NCI-H187 (cell line): ENCODE measurements around the gene GPR162.
"Not testable (repeated sequence)": the region's sequence is repeated elsewhere in the genome, so short reads cannot be mapped to it uniquely, and the experiment has no call there.

ENCODE experiments used
- DNase-seq, 2 experiments: peaks; one replicate each; lab custom pipeline; 2025; lab: John Stamatoyannopoulos, UW

The GPR162 gene

GRCh38 chr12:6858799-6859198 is 37.2 kb downstream of the GPR162 start:
- no peak for DNase-seq

DNA sequence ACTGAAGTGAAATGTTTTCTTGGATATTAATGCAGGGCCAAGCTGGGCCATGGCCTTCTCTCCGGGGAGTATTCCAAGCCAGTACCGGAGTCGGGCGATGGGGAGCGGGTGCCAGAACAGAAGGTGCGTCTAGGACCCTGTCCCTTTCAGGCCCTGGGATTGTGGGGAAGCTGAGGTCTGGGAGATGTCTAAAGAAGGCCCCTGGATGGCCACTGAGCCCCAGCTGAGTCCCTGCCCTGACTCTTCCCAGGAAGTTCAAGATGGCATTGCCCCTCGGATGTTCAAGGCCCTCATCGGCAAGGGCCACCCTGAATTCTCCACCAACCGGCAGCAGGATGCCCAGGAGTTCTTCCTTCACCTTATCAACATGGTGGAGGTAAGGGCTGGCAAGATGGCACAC is 38.5 kb downstream of the GPR162 start:
- DNase-seq, result no peak

- DNase-seq, result no peak
These were observed 39.3 kb downstream of the GPR162 start for GRCh38 chr12:6860942-6861341.

DNA sequence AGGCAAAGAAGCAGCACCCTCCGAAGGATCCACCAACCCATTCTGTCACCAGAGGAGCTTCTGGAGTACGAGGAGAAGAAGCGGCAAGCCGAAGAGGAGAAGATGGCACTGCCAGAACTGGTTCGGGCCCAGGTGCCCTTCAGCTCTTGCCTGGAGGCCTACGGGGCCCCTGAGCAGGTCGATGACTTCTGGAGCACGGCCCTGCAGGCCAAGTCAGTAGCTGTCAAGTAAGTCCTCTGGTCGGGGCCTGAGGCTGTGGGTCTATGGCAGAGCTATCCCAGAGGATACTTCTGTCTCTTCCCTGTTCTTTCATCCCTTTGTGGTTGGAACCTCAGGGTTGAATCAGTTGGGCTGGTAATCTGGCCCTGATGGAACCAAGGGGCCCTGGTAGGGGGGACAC is 39.8 kb downstream of the GPR162 start:
- DNase-seq, result no peak

- DNase-seq, result no peak
These were observed 41.4 kb downstream of the GPR162 start for GRCh38 chr12:6863033-6863432.

DNA sequence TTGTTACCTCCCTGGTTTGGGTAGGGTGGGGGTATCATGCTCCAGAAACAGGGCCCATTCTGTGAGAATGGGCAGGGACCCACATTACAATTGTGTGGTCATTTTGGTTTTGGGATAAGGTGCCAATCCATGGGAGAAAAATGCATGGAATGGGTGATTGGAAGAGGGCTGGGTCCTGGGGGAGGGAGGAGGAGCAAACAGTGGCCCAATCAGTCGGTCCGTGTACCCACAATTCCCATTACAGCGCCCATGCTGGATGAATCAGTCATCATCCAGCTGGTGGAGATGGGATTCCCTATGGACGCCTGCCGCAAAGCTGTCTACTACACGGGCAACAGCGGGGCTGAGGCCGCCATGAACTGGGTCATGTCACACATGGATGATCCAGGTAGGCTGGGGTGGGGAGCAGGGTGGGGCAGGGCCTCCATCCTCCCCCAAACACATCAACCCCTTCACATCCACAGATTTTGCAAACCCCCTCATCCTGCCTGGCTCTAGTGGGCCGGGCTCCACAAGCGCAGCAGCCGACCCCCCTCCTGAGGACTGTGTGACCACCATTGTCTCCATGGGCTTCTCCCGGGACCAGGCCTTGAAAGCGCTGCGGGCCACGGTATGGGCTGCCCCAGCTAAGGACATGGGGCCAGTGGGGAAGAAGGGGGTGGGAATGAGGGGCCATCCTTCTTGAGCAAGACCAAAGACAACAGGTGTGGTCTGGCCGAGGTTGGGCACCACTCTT is 42.1 kb downstream of the GPR162 start:
- no peak for DNase-seq

- DNase-seq, result not testable (repeated sequence)
These were observed 43.7 kb downstream of the GPR162 start for GRCh38 chr12:6865307-6865706.

DNA sequence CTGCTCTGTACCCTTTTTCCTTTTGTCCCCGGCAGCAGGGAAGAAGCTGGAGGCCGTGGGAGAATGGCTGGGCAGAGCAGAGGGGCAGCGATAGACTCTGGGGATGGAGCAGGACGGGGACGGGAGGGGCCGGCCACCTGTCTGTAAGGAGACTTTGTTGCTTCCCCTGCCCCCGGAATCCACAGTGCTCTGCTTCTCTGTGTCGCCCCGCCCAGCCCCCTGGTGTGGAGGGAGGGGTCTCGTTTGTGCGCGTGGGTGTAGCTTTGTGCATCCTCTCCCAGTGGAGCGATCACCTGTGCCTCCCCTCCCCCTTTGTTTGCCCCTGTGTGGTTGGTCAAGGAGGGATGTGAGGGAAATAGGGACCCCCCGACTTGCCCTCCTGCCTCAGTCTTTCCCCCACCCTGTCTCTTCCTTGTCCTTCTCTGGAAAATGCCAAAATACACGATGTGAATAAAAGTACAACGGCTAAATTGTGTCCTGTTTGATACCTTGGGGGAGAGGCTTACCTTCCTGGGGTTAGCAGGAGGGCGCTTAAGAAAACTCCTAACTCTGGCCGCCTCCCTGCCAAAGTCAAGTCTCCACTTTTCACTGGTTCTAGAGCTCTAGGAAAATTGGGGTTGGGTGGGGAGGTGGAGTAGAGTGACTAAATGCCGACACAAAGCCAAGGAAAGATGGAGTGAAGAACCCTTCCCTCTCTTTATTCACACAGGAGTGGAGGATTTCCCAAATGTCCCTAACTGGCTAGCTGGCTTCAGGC is 44.7 kb downstream of the GPR162 start:
- no peak for DNase-seq

DNA sequence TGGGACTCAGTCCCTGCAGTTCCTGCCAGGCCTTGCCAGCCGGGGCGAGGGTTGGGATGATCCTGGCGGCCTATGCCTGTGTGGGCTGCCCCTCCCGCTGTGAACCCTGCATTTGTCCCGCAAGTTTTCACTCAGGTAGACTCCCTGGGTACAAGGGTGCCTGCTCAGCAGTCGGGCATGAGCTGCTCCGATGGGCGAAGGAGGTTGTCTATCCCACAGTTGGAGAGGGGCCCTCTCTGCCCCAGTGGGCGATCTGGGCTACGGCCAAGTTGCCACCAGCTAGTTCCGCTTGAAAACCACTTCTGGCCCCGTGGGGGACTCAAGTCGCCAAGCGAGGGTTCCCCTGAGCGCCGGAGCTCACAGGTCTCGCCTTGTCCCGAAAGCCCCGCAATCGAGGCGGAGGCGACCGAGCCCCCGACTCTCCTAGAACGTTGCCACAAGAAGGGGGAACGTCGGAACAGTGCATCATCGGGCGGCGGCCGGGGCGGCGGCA is 45.3 kb downstream of the GPR162 start:
- no peak for DNase-seq

DNA sequence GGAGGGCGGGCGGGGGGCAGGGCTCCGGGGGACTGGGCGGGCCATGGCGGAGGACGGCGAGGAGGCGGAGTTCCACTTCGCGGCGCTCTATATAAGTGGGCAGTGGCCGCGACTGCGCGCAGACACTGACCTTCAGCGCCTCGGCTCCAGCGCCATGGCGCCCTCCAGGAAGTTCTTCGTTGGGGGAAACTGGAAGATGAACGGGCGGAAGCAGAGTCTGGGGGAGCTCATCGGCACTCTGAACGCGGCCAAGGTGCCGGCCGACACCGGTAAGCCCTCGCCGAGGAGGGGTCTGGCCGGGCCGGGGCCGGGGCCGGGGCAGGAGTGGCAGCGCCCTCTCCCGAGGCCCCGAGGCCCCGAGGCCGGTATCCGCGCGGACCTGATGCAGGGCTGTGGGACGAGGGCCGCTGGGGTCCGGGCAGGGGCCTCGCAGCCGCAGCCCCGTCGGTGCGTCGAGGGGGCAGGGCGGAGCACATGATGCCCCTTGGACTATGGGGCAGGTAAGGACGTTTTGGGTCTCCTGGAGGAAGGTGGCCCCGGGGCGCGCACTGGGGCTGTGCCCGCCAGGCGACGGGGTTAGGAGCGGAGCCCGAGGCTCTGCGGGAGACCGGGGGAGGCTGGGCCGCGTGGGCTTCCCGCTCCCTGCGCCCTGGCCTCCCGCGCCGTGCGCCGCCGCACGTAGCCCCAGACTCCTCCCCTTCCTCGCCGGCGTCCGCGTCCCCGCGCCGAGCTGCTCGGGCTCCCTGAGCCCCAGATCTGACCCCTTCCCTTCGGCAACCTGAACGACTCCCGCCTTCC is 46.0 kb downstream of the GPR162 start, which contains the start of gene TPI1:
Gene TPI1 (plus strand): TSS at position 119 of the 798 bp plus-strand sequence. CDS start 36 bp downstream, at position 155.
- peak; percentile 41 to 63 for DNase-seq

DNA sequence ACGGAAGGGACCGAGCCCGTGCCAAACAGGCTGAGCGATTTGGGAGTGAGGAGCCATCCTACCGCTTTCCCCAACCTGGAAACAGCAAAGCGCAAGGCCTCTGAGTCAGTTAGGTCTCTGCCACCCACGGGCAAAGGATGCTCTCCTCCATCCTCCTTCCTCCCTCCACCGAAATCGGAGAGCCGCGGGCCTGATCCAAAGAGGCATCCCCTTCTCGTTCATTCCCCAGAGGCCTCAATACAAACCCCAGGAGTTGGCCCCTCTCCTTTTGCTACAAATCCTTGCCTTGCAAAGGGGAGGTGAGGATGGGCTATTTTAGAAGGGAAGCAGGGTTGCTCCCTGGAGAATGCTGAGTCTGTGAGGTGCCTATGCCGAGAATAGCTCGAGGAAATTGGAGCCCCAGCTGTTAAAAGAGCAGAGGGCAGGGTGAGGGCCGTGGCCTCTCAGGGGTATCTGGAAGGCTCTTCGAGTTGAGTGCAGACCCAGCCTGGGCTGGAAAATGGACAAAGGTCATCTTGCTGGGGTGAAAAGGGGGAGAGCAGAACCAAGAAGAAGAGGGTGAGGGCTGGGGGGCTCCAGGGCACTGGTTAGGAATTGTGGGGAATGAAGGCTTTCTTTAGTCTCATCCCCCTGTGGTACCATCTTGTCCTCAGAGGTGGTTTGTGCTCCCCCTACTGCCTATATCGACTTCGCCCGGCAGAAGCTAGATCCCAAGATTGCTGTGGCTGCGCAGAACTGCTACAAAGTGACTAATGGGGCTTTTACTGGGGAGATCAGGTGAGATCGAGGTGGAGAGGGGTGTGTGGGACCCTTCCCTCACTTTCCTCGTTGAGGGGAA is 46.8 kb downstream of the GPR162 start:
- DNase-seq, result no peak

DNA sequence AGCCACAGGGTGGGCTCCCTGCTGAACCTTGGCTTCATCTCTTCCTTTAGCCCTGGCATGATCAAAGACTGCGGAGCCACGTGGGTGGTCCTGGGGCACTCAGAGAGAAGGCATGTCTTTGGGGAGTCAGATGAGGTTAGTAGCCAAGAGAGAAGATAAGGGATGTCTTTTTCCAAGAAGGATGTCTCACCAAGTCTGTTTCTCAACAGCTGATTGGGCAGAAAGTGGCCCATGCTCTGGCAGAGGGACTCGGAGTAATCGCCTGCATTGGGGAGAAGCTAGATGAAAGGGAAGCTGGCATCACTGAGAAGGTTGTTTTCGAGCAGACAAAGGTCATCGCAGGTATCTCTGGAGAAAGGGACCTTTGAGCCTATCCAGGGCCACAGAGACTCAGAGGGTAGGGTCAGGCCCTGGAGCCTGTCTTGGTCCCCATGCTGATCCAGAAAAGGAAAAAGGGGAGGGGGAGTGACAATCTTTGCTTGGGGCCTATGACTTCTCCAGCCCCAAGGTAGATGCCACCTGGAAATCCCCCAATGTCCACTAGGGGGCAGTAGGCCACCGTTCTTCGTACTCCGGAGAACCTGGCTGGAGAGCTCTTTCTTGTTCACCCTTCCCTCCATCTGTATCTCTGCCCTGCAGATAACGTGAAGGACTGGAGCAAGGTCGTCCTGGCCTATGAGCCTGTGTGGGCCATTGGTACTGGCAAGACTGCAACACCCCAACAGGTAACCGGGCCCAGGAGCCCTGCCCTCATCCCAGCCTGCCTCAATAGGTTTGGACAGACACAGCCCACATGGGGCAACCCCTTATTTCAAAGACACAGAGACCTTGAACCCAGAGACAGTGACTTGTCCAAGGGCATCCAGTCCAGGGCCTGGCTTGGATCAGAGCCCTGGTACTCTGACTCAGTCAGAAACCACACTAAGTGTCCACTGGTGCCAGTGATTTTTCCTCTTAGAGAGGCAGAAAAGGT is 47.7 kb downstream of the GPR162 start:
- peak; percentile 46 to 64 for DNase-seq

GRCh38 chr12:6870304-6870703 is 48.7 kb downstream of the GPR162 start:
- DNase-seq, result not testable (repeated sequence)

- no peak for DNase-seq
These were observed 49.7 kb downstream of the GPR162 start for GRCh38 chr12:6871052-6871957.

- peak; percentile 31 to 59 for DNase-seq
These were observed 50.7 kb downstream of the GPR162 start for GRCh38 chr12:6872073-6873048.

- DNase-seq, result peak; percentile 94 to 96
These were observed 51.7 kb downstream of the GPR162 start, which contains the start of gene SPSB2 for GRCh38 chr12:6873094-6874014. Gene SPSB2 (minus strand): TSS chr12:6873303. CDS start chr12:6872901, 402 bp downstream.

DNA sequence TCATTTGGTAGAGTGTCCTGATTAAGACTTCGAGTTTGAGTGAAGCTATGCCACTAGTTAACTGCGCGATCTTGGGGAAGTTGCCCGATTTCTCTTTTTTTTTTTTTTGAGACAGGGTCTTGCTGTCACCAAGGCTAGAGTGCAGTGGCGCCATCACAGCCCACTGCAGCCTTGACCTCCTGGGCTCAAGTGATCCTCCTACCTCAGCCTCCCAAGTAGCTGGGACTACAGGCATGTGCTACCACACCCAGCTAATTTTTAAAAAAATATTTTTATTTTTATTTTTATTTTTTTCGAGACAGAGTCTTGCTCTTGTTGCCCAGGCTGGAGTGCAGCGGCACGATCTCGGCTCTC is 52.4 kb downstream of the GPR162 start:
- DNase-seq, result not testable (repeated sequence)
